HG02884 (cell line): ENCODE results near the gene GZMA.
"Not testable (repeated sequence)": the region's sequence is repeated elsewhere in the genome, so short reads cannot be mapped to it uniquely, and the experiment has no call there.

Experiments used
- ATAC-seq: cut with Tn5 transposase; IDR thresholded peaks from one replicate; pipeline ENCODE4 v1.9.1; 2021; ENCODE audit warnings: mild to moderate bottlenecking, moderate library complexity; ENCODE audit not compliant: unreplicated experiment

The GZMA gene

GRCh38 chr5:55105976-55106375 lies 3.5 kb downstream of the GZMA start:
- ATAC-seq: not testable (repeated sequence)

- no peak for ATAC-seq
These were observed 6.2 kb downstream of the GZMA start for GRCh38 chr5:55108661-55109060.

GRCh38 chr5:55110217-55110616 lies 7.8 kb downstream of the GZMA start:
- ATAC-seq: no peak

GRCh38 chr5:55113327-55113726 lies 10.9 kb downstream of the GZMA start:
- ATAC-seq: no peak

GRCh38 chr5:55114061-55114460 lies 11.6 kb downstream of the GZMA start:
- no peak for ATAC-seq

GRCh38 chr5:55123365-55123764 lies 20.9 kb downstream of the GZMA start:
- no peak for ATAC-seq

- ATAC-seq: no peak
These were observed 31.7 kb downstream of the GZMA start for GRCh38 chr5:55134053-55134722.

- ATAC-seq: no peak
These were observed 34.1 kb downstream of the GZMA start for GRCh38 chr5:55136521-55136920.

GRCh38 chr5:55140908-55141665 lies 38.6 kb downstream of the GZMA start:
- no peak for ATAC-seq

- no peak for ATAC-seq
These were observed 39.7 kb downstream of the GZMA start for GRCh38 chr5:55141945-55142690.

- no peak for ATAC-seq
These were observed 41.2 kb downstream of the GZMA start for GRCh38 chr5:55143624-55144023.

GRCh38 chr5:55146080-55146479 lies 43.6 kb downstream of the GZMA start:
- no peak for ATAC-seq

GRCh38 chr5:55146543-55147151 lies 44.2 kb downstream of the GZMA start:
- no peak for ATAC-seq

GRCh38 chr5:55149308-55149795 lies 46.9 kb downstream of the GZMA start:
- no peak for ATAC-seq

- ATAC-seq: no peak
These were observed 49.7 kb downstream of the GZMA start for GRCh38 chr5:55151923-55152842.

- no peak for ATAC-seq
These were observed 52.4 kb downstream of the GZMA start for GRCh38 chr5:55154873-55155272.
